Femur (tissue), 1 donor: ENCODE measurements around the gene GCC1.

Experiments
- DNase-seq: peaks from one replicate; pipeline ENCODE4 v3.0.0-alpha.2; 2017

GCC1 gene

GRCh38 chr7:127535546-127536393, 49.6 kb downstream of the GCC1 start:
- DNase-seq, result no peak

- no peak for DNase-seq
Observed at GRCh38 chr7:127534636-127535035, 50.8 kb downstream of the GCC1 start.

- DNase-seq, result no peak
Observed at GRCh38 chr7:127532736-127533135, 52.7 kb downstream of the GCC1 start.

GRCh38 chr7:127532151-127532550, 53.2 kb downstream of the GCC1 start:
- DNase-seq, result no peak
